Middle frontal gyrus (tissue), 1 donor: ENCODE measurements around the gene SLC16A2.

Source experiments
- DNase-seq: peaks from one replicate; pipeline ENCODE4 v3.0.0-alpha.2; 2015; ENCODE audit warnings: low spot score; ENCODE audit errors: extremely low spot score

SLC16A2 gene

GRCh38 chrX:74535408-74536151 is 114.3 kb downstream of the SLC16A2 start:
- no peak for DNase-seq

GRCh38 chrX:74536152-74536831 is 115.0 kb downstream of the SLC16A2 start:
- DNase-seq, result no peak

- no peak for DNase-seq
Observed at GRCh38 chrX:74536832-74537371, 115.6 kb downstream of the SLC16A2 start.

- no peak for DNase-seq
Observed at GRCh38 chrX:74540635-74541249, 119.4 kb downstream of the SLC16A2 start.

- no peak for DNase-seq
Observed at GRCh38 chrX:74545880-74546523, 124.7 kb downstream of the SLC16A2 start.

- no peak for DNase-seq
Observed at GRCh38 chrX:74546984-74547383, 125.7 kb downstream of the SLC16A2 start.

- peak; percentile 51 for DNase-seq
Observed at GRCh38 chrX:74550295-74550802, 129.1 kb downstream of the SLC16A2 start.

GRCh38 chrX:74551934-74552333 is 130.6 kb downstream of the SLC16A2 start:
- no peak for DNase-seq

- no peak for DNase-seq
Observed at GRCh38 chrX:74557378-74557777, 136.1 kb downstream of the SLC16A2 start.

GRCh38 chrX:74578137-74578536 is 156.8 kb downstream of the SLC16A2 start:
- DNase-seq, result no peak

GRCh38 chrX:74579597-74580198 is 158.4 kb downstream of the SLC16A2 start:
- no peak for DNase-seq
